HG03442 (cell line): ENCODE results near the gene MAP3K1.
A peak's percentile ranks its signal among the peaks of the same experiment; 100 is the strongest.

Source experiments
- ATAC-seq: cut with Tn5 transposase; IDR thresholded peaks from one replicate; pipeline ENCODE4 v1.9.1; 2021; ENCODE audit warnings: mild to moderate bottlenecking, moderate library complexity; ENCODE audit not compliant: unreplicated experiment

The MAP3K1 gene

DNA sequence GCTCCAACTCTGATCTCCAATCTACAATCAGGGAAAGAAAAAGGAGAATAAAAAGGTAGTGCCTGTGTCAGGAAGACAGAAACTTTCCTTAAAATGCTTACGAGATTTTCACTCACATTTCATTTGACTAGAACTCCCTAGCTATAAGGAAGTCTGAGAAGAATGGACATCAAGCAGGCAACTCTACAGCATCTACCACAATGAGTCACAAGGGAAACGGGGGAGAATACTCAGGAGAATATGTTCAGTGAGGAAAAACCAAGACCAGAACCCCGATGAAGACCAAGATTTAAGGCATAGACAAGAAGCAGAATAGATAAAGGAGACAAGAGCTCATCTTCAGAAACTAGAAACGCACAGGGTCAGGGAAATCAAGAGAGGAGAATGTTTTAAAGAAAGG is 85.0 kb downstream of the MAP3K1 start:
- no peak for ATAC-seq

DNA sequence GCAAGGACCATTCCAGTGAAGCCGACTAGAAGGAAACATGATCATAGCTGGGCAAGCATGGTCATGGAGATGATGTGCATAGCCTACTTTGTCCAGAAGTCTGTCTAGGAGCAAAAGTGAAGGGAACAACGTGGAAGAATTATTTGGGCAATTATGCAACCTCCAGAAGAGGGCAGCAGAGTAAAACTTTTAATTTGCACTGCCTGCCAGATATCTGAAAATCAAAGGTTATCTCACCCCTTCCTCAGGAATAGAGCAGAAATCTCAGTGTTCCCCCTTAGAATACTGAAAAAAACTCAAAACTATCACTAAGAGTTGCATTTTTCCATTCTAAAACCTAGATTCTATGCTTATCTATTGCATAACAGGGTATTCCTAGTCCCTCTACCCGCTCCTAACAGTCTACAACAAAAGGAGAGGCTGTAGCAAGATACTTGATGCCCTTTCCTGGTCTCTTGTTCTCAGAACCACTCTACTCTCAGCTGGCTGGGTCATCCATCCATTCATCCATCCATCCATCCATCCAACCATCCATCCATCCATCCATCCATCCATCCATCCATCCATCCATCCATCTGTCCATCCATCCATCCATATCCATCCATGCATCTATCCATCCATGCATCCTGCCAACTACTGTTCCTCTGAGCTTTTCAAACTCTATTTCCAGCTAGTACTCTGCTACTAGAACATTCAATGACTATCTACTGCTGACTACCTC is 85.7 kb downstream of the MAP3K1 start:
- ATAC-seq, result no peak

DNA sequence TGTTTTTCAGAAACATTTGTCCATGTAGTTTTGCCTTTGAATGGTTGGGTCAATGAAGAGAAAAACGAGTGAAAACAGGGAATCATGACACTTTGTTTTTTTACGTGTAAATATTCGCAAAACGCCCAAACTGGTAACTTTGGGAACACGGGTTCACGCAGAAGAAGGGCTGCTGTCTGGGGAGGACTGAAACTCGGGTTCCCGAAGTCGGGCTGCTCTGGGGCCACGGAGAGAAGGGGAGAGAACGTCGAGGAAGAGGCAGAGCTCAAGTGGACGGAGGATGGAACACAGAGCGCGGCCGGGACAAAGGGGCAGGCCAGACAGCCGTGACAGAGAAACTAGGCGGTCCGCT is 93.6 kb downstream of the MAP3K1 start:
- no peak for ATAC-seq

DNA sequence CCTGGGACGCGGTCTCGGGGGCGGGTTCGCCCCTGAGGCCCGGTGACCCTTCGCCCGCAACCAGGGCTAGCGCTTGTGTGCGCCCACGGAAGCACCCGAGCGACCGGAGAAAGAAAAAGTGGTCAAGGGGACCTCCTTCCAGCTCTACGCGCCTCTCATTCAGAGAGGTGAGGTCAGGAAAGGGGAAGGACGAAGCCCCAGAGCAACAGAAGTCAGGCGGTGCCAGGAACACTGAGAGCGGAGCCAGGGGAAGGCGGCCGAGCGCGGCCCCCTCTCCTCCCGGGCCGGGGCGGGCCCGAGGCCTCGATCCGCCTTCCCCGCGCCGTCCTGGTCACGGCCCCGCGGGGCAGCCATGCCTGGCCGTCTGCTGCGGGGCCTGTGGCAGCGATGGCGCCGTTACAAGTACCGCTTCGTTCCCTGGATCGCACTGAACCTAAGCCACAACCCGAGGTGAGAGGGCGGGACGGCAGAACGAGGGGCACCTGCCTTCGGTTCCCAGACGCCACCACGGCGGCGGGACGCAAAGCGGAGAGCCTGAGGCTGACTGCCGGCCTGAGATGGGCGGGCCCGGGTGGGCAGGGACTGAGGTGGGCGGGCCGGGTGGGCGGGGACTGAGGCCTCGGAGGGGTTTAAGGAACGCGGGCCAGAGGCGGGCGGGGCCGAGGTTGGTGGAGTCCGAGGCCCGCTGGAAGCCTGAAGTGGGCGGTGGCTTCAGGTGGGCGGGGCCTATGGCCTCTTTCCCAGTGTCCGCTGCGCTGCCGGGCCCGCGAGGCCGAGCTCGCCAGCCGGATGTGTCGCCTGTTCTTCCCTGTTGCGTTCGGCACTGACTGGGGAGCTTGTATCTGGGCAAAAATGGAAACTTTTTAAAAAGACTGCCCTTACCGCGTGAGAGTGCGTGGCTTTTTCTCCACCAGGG is 94.2 kb downstream of the MAP3K1 start, which contains the start of gene SETD9:
Gene SETD9, plus strand, starts transcription at position 303 of the 916 bp plus-strand sequence. Its CDS starts 50 bp downstream, at position 353.
- peak; percentile 85 for ATAC-seq

DNA sequence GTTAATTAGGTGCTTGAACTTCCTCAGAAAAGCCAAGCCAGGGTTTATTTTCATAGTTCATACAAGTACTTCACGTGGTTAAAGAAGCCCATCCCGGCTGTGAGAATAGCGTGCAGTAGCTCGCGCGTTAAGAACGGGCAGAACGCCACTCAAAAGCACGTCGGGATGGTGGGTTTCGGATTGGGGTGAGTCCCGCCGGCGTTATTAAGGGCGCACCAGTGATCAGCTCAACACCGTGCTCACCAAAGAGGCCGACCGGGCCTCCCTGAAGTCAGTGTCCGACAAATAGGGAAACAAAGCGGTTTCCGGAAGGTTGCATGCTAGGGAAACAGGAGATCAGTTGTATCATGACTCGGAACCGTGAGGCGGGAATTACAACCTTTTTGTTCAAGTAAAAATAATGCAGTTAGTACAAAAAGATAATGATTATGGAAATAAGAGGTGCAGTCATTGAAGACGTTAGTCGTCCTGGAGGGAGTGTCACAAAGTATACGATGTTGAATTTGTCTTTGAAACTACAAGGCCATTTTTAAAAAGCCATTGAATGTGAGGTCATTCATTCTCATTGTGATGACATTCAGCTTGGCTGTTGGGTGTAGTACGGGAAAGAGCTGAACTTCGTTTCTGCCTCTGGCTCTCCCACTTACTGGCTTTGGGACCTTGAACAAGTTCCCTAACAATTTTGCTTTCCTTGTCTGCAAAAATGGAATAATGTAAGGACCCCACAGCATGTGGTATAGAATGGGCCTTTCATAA is 95.0 kb downstream of the MAP3K1 start:
- peak; percentile 21 for ATAC-seq

DNA sequence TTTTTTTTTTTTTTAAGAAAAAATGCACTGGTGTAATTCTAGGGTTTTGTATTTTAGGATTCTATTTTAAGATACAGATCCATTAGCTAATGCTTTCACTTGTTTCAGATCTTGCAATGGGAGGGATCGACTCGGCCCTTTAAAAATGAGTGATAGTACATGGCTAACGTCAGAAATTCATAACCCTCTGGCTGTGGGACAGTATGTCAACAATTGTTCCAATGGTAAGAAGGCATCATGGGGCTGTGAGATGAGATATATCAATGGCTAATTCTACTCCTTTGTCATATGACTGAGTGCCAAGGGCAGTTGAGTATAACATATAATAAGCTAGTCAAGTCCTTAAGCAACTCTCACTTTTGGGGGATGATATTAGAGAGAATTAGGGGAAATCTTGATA is 98.4 kb downstream of the MAP3K1 start:
- no peak for ATAC-seq

DNA sequence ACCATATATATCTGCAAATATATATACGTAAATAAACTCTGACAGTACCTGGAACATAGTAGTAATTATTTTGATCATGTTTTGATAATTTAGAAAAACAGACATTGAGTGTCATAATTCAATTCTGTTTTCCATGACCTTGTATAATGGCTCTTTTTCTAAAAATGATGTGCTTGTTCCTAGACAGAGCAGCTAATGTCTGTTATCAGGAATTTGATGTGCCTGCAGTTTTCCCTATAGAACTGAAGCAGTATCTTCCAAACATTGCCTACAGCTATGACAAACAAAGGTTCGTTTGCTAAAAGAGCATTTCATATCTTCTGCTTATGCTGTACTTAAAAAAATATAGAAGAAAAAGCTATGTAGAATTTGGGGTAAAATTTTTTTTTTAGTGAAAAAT is 99.3 kb downstream of the MAP3K1 start:
- no peak for ATAC-seq

DNA sequence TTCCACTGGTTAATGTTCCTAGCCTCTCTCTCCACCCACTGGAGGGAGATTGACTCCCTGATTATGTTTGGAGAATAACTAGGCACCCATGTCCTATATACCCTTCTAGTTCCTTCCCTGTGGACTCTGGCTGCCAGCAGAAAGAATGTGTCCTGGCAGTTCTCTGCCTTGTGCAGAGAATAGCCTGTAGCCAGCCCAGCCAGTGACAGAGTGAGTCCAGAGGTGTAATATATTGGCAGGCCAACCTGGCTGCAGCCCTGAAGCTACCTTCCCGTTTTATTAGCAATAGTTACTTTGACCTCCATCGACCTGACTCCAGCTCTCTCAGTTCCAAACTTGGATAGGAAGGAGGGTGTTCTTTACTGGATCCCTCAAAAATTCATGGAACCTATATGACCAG is 102.2 kb downstream of the MAP3K1 start:
- ATAC-seq, result no peak

DNA sequence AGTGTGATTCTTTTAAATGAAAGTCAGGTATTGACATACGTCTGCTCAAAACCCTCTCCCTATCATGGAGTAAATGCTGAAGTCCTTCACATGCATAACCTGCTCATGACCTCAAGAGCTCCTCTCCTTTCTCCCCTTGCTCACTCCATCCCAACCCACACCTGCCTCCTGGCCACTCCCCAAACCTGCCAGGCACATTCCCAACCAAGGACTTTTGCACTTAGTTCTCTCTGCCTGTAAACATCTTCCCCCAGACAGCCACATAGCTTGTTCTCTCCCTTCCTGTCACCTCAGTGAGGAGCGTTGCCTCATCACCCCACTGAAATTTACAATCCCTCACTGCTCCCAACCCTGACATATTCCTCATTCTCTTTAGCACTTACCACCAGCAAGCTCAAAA is 102.7 kb downstream of the MAP3K1 start:
- no peak for ATAC-seq

DNA sequence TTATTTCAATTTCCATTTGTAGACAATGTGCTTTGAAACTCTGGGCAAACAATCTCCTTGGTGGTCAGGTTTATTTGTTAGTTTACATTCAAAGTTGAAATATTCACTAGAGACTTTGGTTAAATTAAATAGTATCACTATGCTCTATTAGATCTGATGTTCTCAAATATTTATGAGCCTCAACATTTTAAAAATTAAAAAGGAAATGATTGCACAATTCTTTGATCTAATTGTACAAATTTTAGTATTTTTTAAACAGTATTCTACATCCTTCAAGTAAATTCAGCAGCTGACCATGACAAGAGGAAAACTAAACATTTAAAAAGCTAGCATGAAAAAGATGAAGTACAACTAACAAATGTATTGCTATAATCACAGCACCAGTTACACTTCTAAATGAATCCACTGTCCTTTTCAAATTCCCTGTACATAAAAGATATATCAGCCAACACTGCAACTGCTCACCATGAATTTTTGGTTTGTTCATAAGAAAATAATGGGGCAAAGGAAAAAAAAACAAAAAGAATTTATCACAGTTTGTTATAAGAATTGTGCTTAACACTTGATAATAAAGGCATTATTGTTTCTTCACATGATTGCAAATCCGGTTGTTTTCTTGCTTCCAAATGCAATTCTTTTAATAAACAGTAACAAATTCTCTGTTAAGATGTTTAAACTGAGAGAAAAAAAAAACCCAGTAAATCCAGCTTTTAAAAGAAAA is 104.8 kb downstream of the MAP3K1 start:
- ATAC-seq, result no peak

DNA sequence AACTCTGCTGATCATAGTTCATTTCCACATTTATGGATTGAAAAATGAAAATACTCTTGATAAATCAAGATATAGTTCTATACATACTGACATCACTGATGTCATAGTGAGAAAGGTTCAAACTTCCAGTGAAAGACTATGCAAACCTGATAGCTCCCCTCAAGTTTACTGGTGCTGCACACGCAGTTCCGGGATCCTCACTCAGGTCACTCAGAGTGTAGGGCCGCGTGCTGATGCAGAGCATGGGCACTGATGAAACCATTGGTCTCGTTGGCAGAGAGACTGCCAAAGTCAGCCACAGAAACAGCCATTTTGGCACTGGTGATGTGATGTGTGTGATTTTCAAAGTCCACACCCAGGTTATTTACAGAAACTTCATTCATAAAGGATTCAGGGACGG is 107.6 kb downstream of the MAP3K1 start:
- no peak for ATAC-seq

DNA sequence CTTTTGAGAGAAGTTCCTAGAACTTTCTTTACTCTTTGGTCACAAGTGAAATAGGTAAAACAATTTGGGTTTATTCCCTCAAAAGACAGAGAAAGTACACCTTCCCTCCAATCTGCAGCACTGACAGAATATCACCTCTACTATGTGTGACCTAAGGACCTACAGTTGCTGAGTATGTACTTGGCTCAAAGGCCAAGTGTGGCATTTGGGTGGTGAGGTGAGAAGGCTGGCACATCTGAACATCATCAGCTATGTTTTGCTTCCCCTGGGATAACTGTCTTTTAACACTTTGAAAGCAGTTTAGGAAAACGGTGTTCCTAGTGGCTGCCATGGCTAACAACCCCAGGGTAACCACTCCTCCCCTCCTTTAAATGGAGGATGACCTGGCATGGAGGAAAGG is 119.0 kb downstream of the MAP3K1 start:
- ATAC-seq, result no peak

DNA sequence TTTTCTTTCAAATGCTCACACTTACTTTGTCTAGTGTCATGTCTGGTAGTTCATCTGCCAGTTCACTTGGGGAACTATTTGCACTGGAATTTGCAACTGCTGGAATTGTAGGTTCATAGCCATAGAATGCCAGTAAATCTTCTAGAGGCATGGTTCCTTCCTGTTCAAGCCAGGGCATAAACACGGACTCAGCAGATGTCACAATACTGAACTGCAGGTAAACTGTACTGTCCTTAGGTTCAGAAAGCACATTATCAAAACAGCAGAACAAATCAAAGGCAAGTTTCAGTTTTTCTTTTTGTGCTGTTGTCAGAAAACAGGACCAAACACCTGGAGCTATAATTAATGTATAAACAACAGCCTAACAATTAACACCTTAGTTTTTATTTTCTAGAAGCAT is 123.5 kb downstream of the MAP3K1 start:
- no peak for ATAC-seq

DNA sequence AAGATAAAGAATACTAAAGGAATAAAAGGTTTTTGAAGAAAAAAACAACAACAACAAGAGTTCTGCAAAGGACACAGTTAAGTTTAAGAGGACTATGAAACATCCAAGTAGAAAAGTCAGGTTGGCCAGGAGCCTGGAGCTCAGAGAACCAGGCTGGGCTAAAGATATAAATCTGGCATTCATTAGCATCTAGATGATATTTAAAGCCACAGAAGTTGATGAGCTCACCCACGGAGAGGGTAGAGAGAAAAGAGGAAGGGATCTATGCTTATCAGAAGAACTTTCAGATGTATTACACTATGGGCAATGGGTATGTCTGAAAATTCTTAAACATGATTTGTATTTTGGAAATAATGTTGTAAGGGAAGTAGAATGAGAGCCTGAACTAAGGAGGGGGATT is 126.6 kb downstream of the MAP3K1 start:
- ATAC-seq, result no peak
